K562 (cell line): ENCODE measurements around the gene ZNF487.

Experiments used
- BCLAF1 ChIP-seq, 2 experiments: fragments of 450-650 bp in 1 of 2; IDR thresholded peaks; 2 replicates each; pipeline ENCODE4 v1.6.1; 2011 to 2017; ENCODE audit warnings: low read depth in 2 of 2, antibody characterized with exemption in 1 of 2, borderline replicate concordance in 1 of 2, low read length in 1 of 2, mild to moderate bottlenecking in 1 of 2, mixed read lengths in 1 of 2; ENCODE audit not compliant: control insufficient read depth in 1 of 2
- CHD2 ChIP-seq: IDR thresholded peaks from 2 replicates; pipeline ENCODE4 v1.6.1; 2011; ENCODE audit warnings: low read depth, low read length
- HCFC1 ChIP-seq: IDR thresholded peaks from 2 replicates; pipeline ENCODE4 v1.6.1; 2012; ENCODE audit warnings: low read depth, low read length, improper control_type of control experiment
- HDGF ChIP-seq: fragments of 450-650 bp; IDR thresholded peaks from 2 replicates; pipeline ENCODE4 v1.6.1; 2016
- KDM4B ChIP-seq, 2 experiments: fragments of 450-650 bp in 1 of 2; sonication (generic) in 1 of 2; IDR thresholded peaks; 2 replicates each; pipeline ENCODE4 v1.6.1; 2016 to 2017; ENCODE audit warnings: borderline replicate concordance in 2 of 2, antibody characterized with exemption in 1 of 2, low read depth in 1 of 2, mild to moderate bottlenecking in 1 of 2
- L3MBTL2 ChIP-seq: fragments of 450-650 bp; IDR thresholded peaks from 2 replicates; pipeline ENCODE4 v1.6.1; 2016; ENCODE audit warnings: mild to moderate bottlenecking, moderate library complexity
- MAZ ChIP-seq, 2 experiments: fragments of 450-650 bp in 1 of 2; sonication (generic) in 1 of 2; formaldehyde crosslinking; IDR thresholded peaks in 1 of 2; conservative IDR thresholded peaks in 1 of 2; 2 replicates each; pipeline versions ENCODE4 v1.4.0 to v1.5.0; 2020; ENCODE audit warnings: mild to moderate bottlenecking in 1 of 2, missing genetic modification reagents in 1 of 2
- MXD1 ChIP-seq: fragments of 250-450 bp; sonication (Bioruptor Pico); IDR thresholded peaks from 2 replicates; pipeline ENCODE4 v1.8.0; 2021; ENCODE audit warnings: borderline replicate concordance, mild to moderate bottlenecking, moderate library complexity; ENCODE audit not compliant: poor library complexity, severe bottlenecking
- MXI1 ChIP-seq: IDR thresholded peaks from 2 replicates; pipeline ENCODE4 v1.6.1; 2011; ENCODE audit warnings: low read depth, mild to moderate bottlenecking, improper control_type of control experiment, low read length
- POLR2A ChIP-seq: fragments of 450-650 bp; conservative IDR thresholded peaks from 2 replicates; pipeline ENCODE4 v1.6.1; 2016
- TEAD1 ChIP-seq, 2 experiments: fragments of 450-650 bp in 1 of 2; sonication (generic) in 1 of 2; formaldehyde crosslinking; IDR thresholded peaks; 2 replicates each; pipeline versions ENCODE4 v1.4.0 to v1.8.0; 2020 to 2022; ENCODE audit warnings: mild to moderate bottlenecking in 2 of 2, missing genetic modification reagents in 1 of 2
- ZNF133 ChIP-seq: fragments of 250-450 bp; sonication (Bioruptor Pico); IDR thresholded peaks from 2 replicates; pipeline ENCODE4 v1.4.0; 2020; ENCODE audit warnings: mild to moderate bottlenecking
- TF ChIP-seq, protein P1 (sequence below): fragments of 450-650 bp; IDR thresholded peaks from 2 replicates; pipeline ENCODE4 v1.6.1; 2014; ENCODE audit warnings: low read depth, mild to moderate bottlenecking, moderate library complexity, borderline replicate concordance
- TF ChIP-seq, protein P2 (sequence below), 3 experiments: IDR thresholded peaks in 2 of 3; conservative IDR thresholded peaks in 1 of 3; 2 replicates each; pipeline ENCODE4 v1.5.1; 2011 to 2012; ENCODE audit warnings: low read length in 3 of 3, mild to moderate bottlenecking in 3 of 3, control low read depth in 2 of 3, improper control_type of control experiment in 1 of 3, inconsistent platforms in 1 of 3, low read depth in 1 of 3, mixed read lengths in 1 of 3, moderate library complexity in 1 of 3; ENCODE audit not compliant: insufficient read depth in 2 of 3

GRCh38 chr10:43482319-43483078 is 45.6 kb downstream of the ZNF487 start:
- TF ChIP-seq MXI1 (no peak), MXD1 (no peak), MAZ (CRISPR knock-in tag; conservative IDR thresholded peaks at IDR 0.05 in 1 of 2, IDR thresholded peaks at IDR 0.05 in 1 of 2) (no peak), KDM4B (IDR thresholded peaks at IDR 0.05; ENCODE audit: borderline replicate concordance in 2 of 2, low read depth in 1 of 2) (no peak), HDGF (no peak), HCFC1 (no peak), POLR2A (no peak), TEAD1 (CRISPR knock-in tag; IDR thresholded peaks at IDR 0.05) (no peak), CHD2 (no peak), L3MBTL2 (no peak), BCLAF1 (IDR thresholded peaks at IDR 0.05; ENCODE audit: borderline replicate concordance in 1 of 2, control insufficient read depth in 1 of 2, low read depth in 2 of 2, low read length in 1 of 2) (no peak), ZNF133 (no peak)
- TF ChIP-seq, protein P1, sequence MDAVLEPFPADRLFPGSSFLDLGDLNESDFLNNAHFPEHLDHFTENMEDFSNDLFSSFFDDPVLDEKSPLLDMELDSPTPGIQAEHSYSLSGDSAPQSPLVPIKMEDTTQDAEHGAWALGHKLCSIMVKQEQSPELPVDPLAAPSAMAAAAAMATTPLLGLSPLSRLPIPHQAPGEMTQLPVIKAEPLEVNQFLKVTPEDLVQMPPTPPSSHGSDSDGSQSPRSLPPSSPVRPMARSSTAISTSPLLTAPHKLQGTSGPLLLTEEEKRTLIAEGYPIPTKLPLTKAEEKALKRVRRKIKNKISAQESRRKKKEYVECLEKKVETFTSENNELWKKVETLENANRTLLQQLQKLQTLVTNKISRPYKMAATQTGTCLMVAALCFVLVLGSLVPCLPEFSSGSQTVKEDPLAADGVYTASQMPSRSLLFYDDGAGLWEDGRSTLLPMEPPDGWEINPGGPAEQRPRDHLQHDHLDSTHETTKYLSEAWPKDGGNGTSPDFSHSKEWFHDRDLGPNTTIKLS = no peak
- TF ChIP-seq, protein P2, sequence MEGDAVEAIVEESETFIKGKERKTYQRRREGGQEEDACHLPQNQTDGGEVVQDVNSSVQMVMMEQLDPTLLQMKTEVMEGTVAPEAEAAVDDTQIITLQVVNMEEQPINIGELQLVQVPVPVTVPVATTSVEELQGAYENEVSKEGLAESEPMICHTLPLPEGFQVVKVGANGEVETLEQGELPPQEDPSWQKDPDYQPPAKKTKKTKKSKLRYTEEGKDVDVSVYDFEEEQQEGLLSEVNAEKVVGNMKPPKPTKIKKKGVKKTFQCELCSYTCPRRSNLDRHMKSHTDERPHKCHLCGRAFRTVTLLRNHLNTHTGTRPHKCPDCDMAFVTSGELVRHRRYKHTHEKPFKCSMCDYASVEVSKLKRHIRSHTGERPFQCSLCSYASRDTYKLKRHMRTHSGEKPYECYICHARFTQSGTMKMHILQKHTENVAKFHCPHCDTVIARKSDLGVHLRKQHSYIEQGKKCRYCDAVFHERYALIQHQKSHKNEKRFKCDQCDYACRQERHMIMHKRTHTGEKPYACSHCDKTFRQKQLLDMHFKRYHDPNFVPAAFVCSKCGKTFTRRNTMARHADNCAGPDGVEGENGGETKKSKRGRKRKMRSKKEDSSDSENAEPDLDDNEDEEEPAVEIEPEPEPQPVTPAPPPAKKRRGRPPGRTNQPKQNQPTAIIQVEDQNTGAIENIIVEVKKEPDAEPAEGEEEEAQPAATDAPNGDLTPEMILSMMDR (IDR thresholded peaks at IDR 0.05 in 2 of 3, conservative IDR thresholded peaks at IDR 0.05 in 1 of 3; ENCODE audit: insufficient read depth in 2 of 3, low read depth in 1 of 3, low read length in 3 of 3) = no peak
